ENCODE measurements around the gene CCDC85B. TPM values are rescaled to one million over a fixed set of nuclear protein-coding genes. Genes with fewer than 3 reads are reported as not detected.

CCDC85B gene
- total and polyA plus RNA-seq, 2 of the 13 experiments (the other 11 are each of a cell fraction or from before 2014, with no cell fraction given): 8.2 to 19.5 TPM

DNA sequence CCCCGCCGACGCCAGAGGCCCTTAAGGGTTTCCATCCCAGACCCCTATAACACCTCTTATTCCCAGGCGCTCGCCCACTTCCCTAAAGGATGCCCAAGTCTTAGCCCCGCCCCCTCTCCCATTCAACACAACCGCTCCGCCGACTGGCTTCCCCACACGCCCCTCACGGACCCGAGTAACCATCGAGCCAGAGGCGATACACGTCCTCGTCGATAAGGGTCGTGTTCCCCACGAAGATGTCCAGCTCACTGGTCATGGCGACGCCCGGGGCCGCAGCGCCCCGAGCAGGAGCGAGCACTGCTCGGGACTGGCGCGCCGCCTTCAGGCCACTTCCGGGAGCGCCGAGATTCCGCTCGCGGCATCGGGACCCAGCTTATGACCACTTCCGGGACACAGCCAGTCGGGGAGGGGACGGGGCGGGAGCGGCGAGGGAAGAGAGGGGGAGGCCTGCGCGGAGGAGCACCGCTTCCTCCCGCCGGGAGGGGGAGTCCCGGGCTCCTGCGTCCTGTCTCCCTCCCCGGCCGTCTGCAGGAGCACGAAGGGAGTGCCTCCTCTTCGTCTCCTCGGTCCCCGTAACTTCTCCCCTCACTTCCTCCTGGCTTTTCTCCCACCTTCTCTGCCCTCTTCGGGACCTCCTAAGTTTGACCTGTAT is 2.2 kb upstream of the CCDC85B start, which contains the start of gene FIBP (continued):
- TF ChIP-seq, protein P1, sequence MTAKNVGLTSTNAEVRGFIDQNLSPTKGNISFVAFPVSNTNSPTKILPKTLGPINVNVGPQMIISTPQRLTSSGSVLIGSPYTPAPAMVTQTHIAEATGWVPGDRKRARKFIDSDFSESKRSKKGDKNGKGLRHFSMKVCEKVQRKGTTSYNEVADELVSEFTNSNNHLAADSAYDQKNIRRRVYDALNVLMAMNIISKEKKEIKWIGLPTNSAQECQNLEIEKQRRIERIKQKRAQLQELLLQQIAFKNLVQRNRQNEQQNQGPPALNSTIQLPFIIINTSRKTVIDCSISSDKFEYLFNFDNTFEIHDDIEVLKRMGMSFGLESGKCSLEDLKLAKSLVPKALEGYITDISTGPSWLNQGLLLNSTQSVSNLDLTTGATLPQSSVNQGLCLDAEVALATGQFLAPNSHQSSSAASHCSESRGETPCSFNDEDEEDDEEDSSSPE (CRISPR knock-in tag; IDR thresholded peaks at IDR 0.05): peak; percentile 80
- TF ChIP-seq MNT (IDR thresholded peaks at IDR 0.05) (0 out of 2 replicates have a peak, but pooled peaks have one; percentile 24), SAP130 (CRISPR knock-in tag; IDR thresholded peaks at IDR 0.05; ENCODE audit: low read depth) (peak; percentile 85), SMARCC2 (IDR thresholded peaks at IDR 0.05) (no peak), KIAA2018 (CRISPR knock-in tag; IDR thresholded peaks at IDR 0.05; ENCODE audit: borderline replicate concordance) (no peak), ZNF747 (CRISPR knock-in tag; IDR thresholded peaks at IDR 0.05; ENCODE audit: borderline replicate concordance) (0 out of 2 replicates have a peak, but pooled peaks have one; percentile 36), GFI1 (CRISPR knock-in tag; IDR thresholded peaks at IDR 0.05; ENCODE audit: borderline replicate concordance) (0 out of 2 replicates have a peak, but pooled peaks have one; percentile 68), ARHGAP35 (CRISPR knock-in tag; IDR thresholded peaks at IDR 0.05; ENCODE audit: borderline replicate concordance) (no peak; the same call in 1 of the 2 replicates), ZNF547 (CRISPR knock-in tag; IDR thresholded peaks at IDR 0.05) (no peak), ZSCAN9 (CRISPR knock-in tag; IDR thresholded peaks at IDR 0.05; ENCODE audit: borderline replicate concordance) (no peak), NRL (CRISPR knock-in tag; IDR thresholded peaks at IDR 0.05; ENCODE audit: borderline replicate concordance) (peak; percentile 29; the same call in 1 of the 2 replicates)
- TF ChIP-seq, protein P2, sequence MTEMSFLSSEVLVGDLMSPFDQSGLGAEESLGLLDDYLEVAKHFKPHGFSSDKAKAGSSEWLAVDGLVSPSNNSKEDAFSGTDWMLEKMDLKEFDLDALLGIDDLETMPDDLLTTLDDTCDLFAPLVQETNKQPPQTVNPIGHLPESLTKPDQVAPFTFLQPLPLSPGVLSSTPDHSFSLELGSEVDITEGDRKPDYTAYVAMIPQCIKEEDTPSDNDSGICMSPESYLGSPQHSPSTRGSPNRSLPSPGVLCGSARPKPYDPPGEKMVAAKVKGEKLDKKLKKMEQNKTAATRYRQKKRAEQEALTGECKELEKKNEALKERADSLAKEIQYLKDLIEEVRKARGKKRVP (CRISPR knock-in tag; IDR thresholded peaks at IDR 0.05): no peak
- TF ChIP-seq, protein P3, sequence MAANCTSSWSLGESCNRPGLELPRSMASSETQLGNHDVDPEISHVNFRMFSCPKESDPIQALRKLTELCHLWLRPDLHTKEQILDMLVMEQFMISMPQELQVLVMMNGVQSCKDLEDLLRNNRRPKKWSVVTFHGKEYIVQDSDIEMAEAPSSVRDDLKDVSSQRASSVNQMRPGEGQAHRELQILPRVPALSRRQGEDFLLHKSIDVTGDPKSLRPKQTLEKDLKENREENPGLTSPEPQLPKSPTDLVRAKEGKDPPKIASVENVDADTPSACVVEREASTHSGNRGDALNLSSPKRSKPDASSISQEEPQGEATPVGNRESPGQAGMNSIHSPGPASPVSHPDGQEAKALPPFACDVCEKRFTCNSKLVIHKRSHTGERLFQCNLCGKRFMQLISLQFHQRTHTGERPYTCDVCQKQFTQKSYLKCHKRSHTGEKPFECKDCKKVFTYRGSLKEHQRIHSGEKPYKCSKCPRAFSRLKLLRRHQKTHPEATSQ (CRISPR knock-in tag; IDR thresholded peaks at IDR 0.05; ENCODE audit: borderline replicate concordance): no peak
- TF ChIP-seq, protein P4, sequence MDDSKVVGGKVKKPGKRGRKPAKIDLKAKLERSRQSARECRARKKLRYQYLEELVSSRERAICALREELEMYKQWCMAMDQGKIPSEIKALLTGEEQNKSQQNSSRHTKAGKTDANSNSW (CRISPR knock-in tag; IDR thresholded peaks at IDR 0.05; ENCODE audit: borderline replicate concordance): no peak

All from HepG2 (cell line).